HG03432 (cell line): ENCODE measurements around the gene HEATR5A.
"Not testable (repeated sequence)": the region's sequence is repeated elsewhere in the genome, so short reads cannot be mapped to it uniquely, and the experiment has no call there.

Experiments used
- ATAC-seq: cut with Tn5 transposase; IDR thresholded peaks from one replicate; pipeline ENCODE4 v1.9.1; 2021; ENCODE audit warnings: mild to moderate bottlenecking, moderate library complexity; ENCODE audit not compliant: unreplicated experiment

Gene HEATR5A

GRCh38 chr14:31420319-31421111 lies at the start of gene HEATR5A:
HEATR5A (minus strand) TSS chr14:31420550; CDS start chr14:31402975, 17,575 bp downstream.
- peak; percentile 99 for ATAC-seq

DNA sequence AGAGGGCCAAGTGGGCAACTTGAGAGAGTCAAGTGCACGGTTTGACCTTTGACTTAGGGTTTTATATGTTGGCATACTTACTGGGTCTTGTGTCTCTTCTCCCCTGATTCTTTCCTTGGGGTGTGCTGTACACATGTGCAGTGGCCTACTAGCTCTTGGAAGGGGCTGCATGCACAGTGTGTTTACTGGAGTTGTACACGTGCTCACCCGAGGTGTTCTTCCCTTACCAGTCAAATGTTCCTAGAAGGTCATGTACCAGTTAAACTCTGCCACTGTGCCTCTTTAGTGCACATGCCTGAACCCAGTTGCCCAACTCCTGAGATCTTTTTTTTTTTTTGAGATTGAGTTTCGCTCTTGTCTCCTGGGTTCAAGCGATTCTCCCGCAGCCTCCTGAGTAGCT lies 46.2 kb upstream of the HEATR5A start:
- no peak for ATAC-seq

- ATAC-seq, result no peak
Observed at GRCh38 chr14:31465111-31465510, 44.8 kb upstream of the HEATR5A start.

- not testable (repeated sequence) for ATAC-seq
Observed at GRCh38 chr14:31462450-31462849, 42.1 kb upstream of the HEATR5A start.

DNA sequence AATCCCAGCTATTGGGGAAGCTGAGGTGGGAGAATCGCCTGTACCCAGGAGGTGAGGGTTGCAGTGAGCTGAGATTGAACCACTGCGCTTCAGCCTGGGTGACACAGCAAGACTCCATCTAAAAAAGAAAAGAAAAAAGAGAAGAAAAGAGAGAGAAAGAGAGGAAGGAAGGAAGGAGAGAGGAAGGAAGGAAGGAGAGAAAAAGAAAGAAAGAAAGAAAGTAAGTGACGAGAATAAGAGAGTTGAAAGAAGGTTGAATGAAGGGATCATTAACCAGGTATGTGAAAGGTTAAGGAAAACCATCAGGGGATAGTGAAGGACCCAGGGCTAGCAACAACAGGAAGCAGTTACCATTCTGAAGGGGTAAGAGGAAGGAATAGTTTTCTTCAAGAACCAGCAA lies 41.2 kb upstream of the HEATR5A start:
- no peak for ATAC-seq

DNA sequence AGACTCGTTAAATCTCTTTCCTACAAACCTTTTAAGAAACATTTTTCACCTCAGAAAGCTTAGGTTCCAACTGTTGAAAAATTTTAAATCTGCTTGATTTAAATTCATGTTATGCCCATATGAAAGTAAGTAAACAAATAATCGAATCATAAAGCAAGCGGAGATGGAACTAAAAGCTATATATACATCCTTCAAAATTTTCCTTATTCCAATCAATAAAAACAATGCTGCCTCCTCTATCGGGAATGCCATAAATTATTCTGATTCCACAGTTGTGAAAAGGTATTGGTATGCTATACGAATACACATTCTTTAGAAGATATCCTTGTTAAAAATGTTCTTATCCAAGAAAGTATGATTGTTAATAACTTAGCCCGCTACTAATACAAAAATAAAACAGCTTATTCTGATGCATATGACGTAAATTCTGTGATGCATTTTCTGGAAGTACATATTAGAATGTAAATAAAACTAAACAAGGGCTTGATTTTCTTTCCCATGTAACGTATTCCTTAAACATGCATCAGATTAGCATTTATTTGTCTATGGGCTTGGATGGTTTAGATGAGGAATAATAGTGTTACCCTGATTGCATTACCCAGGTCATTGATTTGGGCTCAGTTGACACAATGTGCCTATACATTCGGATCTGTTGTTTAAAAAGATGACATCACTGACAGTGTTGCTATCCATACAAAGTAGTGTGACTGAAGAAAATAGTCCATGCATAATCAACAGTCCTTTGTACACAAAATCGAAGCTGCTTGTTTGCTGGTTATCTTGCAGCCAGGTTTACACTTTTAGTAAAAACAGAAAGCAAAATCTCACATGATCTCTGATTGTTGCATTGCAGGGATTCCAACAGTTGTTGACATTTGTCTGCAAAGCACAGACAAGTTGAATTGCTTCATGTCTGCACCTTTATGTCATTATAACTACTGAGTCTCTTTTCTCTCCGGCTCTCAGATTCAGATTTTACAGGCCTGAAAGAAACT lies 37.6 kb upstream of the HEATR5A start:
- ATAC-seq, result peak; percentile 0

DNA sequence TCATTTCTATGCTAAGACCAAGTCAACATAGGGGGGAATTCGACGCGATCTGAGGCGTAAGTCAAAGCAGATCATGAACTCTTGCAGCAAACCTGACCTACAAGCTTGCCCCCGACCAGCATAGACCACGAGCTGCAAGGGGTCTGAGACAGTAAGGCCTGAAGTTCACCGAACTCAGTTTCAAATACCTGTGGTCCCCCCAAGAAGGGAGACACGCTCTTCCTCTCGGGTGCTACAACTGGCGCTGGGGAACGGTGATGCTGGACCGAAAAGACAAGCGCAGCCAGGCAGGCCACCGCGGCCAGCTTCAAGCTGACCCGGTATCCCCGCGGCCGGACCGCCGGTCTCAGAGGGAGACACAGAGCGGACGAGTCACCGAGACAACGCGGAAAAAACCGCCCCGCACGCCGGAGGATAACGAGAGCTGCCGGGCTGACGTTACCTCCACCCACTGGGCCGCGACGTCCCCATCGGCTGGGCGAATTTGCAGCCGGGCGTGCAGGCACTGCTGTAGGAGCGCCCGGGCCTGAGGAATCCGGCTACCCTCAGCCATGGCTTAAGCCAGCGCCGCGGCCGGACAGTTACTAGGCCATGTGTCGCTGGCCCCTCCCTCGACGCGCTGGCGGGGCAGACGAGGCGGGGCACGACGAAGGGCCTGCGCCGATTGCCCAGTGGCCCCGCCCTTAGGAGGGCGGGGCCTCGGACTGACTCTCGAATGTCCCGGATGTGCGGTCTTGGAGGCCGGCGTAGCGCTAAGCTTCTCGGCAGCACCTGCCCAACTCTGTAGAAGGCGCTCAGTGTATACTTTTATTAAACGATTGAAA lies 36.7 kb upstream of the HEATR5A start, which contains the start of gene DTD2:
Gene DTD2, minus strand, starts transcription at position 666 of the 824 bp plus-strand sequence. Its CDS starts 113 bp downstream, at position 553.
- ATAC-seq, result peak; percentile 99

GRCh38 chr14:31449971-31450610 lies 29.7 kb upstream of the HEATR5A start:
- no peak for ATAC-seq

DNA sequence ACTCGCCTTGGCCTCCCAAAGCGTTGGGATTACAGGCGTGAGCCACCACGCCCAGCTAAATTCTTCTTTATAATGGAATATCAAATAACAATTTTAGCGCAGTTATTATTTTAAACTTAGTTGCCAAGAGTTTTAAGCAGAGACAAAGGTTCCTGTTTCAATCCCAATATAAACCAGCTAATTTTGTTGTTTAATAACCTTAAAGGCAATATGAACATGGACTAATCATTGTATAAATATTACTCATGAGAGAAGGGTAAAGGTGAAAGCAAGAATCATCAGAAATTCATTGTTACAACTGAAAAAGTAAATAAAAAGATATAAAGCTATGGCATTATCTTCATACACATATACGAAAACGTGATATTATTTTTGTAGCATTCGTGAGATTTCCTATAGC lies 28.8 kb upstream of the HEATR5A start:
- no peak for ATAC-seq

GRCh38 chr14:31445703-31446102 lies 25.4 kb upstream of the HEATR5A start:
- no peak for ATAC-seq

GRCh38 chr14:31442284-31442683 lies 21.9 kb upstream of the HEATR5A start:
- ATAC-seq, result no peak

DNA sequence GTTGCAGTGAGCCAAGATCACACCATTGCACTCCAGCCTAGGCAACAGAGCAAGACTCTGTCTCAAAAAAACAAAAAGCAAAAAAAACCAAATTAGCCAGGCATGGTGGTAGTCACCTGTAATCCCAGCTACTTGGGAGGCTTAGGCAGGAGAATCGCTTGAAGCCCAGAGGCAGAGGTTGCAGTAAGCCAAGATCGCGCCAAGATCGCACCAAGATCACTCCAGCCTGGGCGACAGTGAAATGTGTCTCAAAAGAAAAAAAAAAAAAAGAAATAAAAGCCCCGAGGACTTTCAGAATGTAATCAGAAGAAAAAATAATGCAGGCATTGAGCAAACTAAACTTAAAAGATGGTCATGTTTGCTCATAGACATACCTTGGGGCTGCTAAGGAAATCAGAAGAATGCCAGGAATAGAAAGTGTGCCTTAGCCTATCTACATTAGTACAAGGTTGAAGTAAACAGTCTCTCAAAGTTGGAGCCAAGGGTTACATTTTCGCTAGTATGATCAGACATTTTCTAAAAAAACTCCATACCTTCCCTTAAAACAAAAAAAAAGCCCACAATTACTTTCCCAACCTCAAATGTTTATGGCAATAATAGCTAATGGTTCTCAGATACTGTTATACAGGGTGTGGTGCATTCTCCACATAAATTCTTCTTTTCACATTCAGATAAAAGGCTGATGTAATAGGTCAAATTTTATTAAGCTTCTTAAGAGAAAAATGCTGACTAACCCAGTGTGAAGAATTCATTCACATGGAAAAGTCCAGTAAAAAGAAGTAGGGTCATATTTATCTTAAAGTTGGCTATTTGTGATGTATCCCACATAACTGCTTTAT lies 21.1 kb upstream of the HEATR5A start:
- no peak for ATAC-seq

DNA sequence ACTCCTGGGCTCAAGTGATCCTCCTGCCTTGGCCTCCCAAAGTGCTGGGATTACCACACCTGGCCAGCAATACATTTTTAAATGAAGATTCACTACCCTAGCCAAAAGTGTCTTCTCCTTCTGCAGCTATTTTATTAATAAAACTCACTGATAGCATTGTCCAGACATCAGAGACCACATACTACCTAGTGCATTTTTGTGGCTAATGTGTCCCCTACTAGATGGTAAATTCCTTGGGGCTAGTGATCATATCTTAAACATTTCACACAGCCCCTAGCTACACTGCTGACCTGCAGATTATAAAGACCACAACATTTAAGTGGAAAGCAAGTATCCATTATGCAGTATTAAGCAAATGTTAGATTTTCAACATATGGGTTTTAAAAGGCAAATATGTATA lies 19.9 kb upstream of the HEATR5A start:
- no peak for ATAC-seq

DNA sequence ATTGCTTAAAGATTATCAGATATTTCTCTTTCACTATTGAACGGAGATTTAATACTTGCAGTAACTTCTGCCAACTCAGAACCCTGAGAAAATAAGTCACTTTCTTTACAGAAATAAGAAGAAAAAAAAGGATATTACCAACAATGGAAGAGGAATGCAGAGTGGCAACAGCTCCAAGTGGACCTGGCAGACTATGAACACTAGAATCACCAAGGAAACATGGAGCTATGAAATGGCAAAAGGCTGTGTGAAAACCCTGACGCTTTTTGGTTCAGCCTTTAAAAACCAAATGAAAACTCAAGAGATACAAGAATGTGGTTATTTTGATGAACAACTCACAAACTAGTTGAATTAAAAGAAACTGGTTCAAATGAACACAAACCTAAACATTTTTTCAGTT lies 19.2 kb upstream of the HEATR5A start:
- no peak for ATAC-seq

GRCh38 chr14:31437045-31437691 lies 16.8 kb upstream of the HEATR5A start:
- not testable (repeated sequence) for ATAC-seq

DNA sequence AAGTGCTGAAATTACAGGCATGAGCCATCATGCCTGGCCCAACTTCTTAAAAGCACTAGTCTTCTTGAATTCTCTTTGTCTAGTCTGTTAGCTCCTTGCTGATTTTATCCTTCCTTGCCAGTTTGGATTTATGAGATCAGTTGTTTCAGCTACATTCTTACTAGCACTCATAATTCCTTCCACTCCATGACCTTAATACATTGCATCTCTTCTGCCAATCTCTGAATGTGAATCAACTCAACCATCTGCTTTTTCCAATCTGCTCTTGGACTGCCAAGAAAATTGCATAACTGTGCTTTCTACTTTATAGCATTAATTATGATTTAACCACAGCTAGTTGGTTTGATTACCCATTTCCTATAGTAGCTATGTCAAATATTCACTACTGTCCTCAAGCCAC lies 14.9 kb upstream of the HEATR5A start:
- no peak for ATAC-seq

- no peak for ATAC-seq
Observed at GRCh38 chr14:31430634-31431264, 10.4 kb upstream of the HEATR5A start.

DNA sequence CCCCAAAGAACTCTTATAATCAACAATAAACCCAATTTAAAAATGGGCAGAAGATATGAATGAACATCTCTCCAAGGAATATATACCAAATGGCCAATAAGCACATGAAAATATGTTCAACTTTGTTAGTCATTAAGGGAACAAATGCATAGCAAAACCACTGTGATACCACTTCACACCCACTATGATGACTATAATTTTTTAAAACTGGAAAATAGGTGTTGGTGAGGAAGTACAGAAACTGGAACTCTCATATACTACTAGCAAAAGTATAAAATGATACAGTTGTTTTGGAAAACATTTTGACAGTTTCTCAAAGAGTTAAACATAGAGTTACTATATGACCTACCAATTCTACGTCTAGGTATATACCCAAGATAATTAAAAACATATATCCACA lies 9.4 kb upstream of the HEATR5A start:
- ATAC-seq, result no peak
